Upper lobe of left lung (tissue), 6 donors: ENCODE measurements around the gene SELENOO. TPM values are rescaled to one million over a fixed set of nuclear protein-coding genes. Genes with fewer than 3 reads are reported as not detected.

ENCODE experiments used
- ATAC-seq, 2 donors: fragments of 200-7000 bp; cut with Tn5 transposase; one replicate each; pipeline ENCODE4 v1.9.1; 2022; ENCODE audit warnings: mild to moderate bottlenecking in 2 of 2, moderate library complexity in 2 of 2; ENCODE audit not compliant: low FRiP score in 2 of 2
- DNase-seq, 2 donors: peaks; one replicate each; pipeline ENCODE4 v3.0.0-alpha.2; 2019 to 2020
- H3K27ac ChIP-seq, 4 donors: fragments of 200-600 bp; sonication (generic); one replicate each; pipeline ENCODE4 v1.5.1; 2016 to 2019
- H3K27me3 ChIP-seq, 4 donors: fragments of 200-600 bp; sonication (generic); one replicate each; pipeline ENCODE4 v1.5.1; 2017 to 2019
- H3K36me3 ChIP-seq, 4 donors: fragments of 200-600 bp; sonication (generic); one replicate each; pipeline ENCODE4 v1.5.1; 2016 to 2019
- H3K4me1 ChIP-seq, 4 donors: fragments of 200-600 bp; sonication (generic); one replicate each; pipeline ENCODE4 v1.5.1; 2018 to 2019
- H3K4me3 ChIP-seq, 4 donors: fragments of 200-600 bp; sonication (generic); one replicate each; pipeline ENCODE4 v1.5.1; 2017 to 2019; ENCODE audit warnings: mild to moderate bottlenecking in 2 of 4, moderate library complexity in 1 of 4
- H3K9me3 ChIP-seq, 4 donors: fragments of 200-600 bp; sonication (generic); one replicate each; pipeline ENCODE4 v1.5.1; 2018 to 2019
- CTCF ChIP-seq, 6 experiments: fragments of 450-650 bp in 4 of 6; fragments of 200-600 bp in 2 of 6; sonication (generic) in 2 of 6; IDR thresholded peaks; one replicate each; pipeline ENCODE4 v1.5.1; 2016 to 2019; ENCODE audit warnings: antibody characterized with exemption in 6 of 6
- EP300 ChIP-seq, 4 donors: sonication (generic); formaldehyde crosslinking; IDR thresholded peaks; one replicate each; pipeline ENCODE4 v1.5.1; 2017; ENCODE audit warnings: antibody characterized with exemption in 4 of 4, control low read depth in 2 of 4
- POLR2A ChIP-seq, 4 donors: fragments of 450-650 bp; IDR thresholded peaks; one replicate each; pipeline ENCODE4 v1.5.1; 2016 to 2017; ENCODE audit warnings: antibody characterized with exemption in 4 of 4, mild to moderate bottlenecking in 2 of 4
- POLR2AphosphoS5 ChIP-seq, 2 donors: sonication (generic); formaldehyde crosslinking; IDR thresholded peaks; one replicate each; pipeline ENCODE4 v1.5.1; 2017; ENCODE audit warnings: antibody characterized with exemption in 2 of 2
- WGBS, 2 donors: methylation state at CpG; one replicate each; pipeline ENCODE4 v1.1.5; 2017 to 2018; 5-methylcytosine and 5-hydroxymethylcytosine counted together
- total RNA-seq, 6 donors: library from RNA; depleted of rRNA in 4 of 6; stranded (reverse); fragments of >200 nt in 4 of 6; gene quantifications; one replicate each; pipeline versions ENCODE4 v1.1.0 to v1.2.1, GENCODE V29; 2016 to 2021
- donor health status: DM: no; HTN: no; CAD: no; lungs with moderate emphysema.
- donor health status: DM: no; HTN: yes; CAD: no; lungs with severe emphysema.

SELENOO gene
- total RNA-seq, 6 donors from 2014 or later: 23.1 to 102 (median 28.9) TPM

- 84 to 88% methylated on average over 7 to 22 of the region's 22 CpGs for WGBS, 2 donors
- no peaks in the 10 kb centered on the region for H3K9me3 ChIP-seq
- peaks cover 0 to 8% (median 2%) of the 10 kb centered on the region in 4 donors for H3K36me3 ChIP-seq
- TF ChIP-seq POLR2A (IDR thresholded peaks at IDR 0.05) (no peak), CTCF (IDR thresholded peaks at IDR 0.05) (no peak), EP300 (IDR thresholded peaks at IDR 0.05) (no peak), POLR2AphosphoS5 (IDR thresholded peaks at IDR 0.05) (no peak)
- H3K4me3 ChIP-seq: no peak overlapping the region
- H3K27me3 ChIP-seq: no peaks in the 10 kb centered on the region
- H3K27ac ChIP-seq: no peak overlapping the region
- DNase-seq (peak in 1 of 2 donors; percentile 62), ATAC-seq (no peak)
- H3K4me1 ChIP-seq: peaks cover 22 to 41% (median 24%) of the 10 kb centered on the region in 4 donors
These were observed 52.5 kb downstream of the SELENOO start for GRCh38 chr22:50253046-50253915.

- Histone ChIP-seq H3K4me3 (no peak overlapping the region), H3K36me3 (peaks cover 0 to 8% (median 0%) of the 10 kb centered on the region in 4 donors), H3K4me1 (peaks cover 22 to 34% (median 23%) of the 10 kb centered on the region in 4 donors), H3K27ac (no peak overlapping the region), H3K9me3 (no peaks in the 10 kb centered on the region), H3K27me3 (no peaks in the 10 kb centered on the region)
- WGBS, 2 donors: 77 to 79% methylated on average over 5 to 8 of the region's 8 CpGs
- DNase-seq: peak in 1 of 2 donors; percentile 54
- no peak for ATAC-seq
- TF ChIP-seq CTCF (IDR thresholded peaks at IDR 0.05) (no peak), POLR2AphosphoS5 (IDR thresholded peaks at IDR 0.05) (no peak), POLR2A (IDR thresholded peaks at IDR 0.05) (no peak), EP300 (IDR thresholded peaks at IDR 0.05) (no peak)
These were observed 53.1 kb downstream of the SELENOO start for GRCh38 chr22:50253941-50254340.

GRCh38 chr22:50255099-50255498, 54.3 kb downstream of the SELENOO start:
- no peak for ATAC-seq
- no peak overlapping the region for H3K4me3 ChIP-seq
- WGBS, 2 donors: 86 to 97% methylated on average over 16 to 19 of the region's 19 CpGs

GRCh38 chr22:50255607-50256006, 54.8 kb downstream of the SELENOO start:
- Histone ChIP-seq H3K27ac (no peak overlapping the region), H3K4me3 (no peak overlapping the region), H3K9me3 (no peaks in the 10 kb centered on the region), H3K4me1 (peaks cover 14 to 24% (median 15%) of the 10 kb centered on the region in 4 donors), H3K36me3 (peaks cover 0 to 3% (median 0%) of the 10 kb centered on the region in 4 donors), H3K27me3 (no peaks in the 10 kb centered on the region)
- DNase-seq (peak in 1 of 2 donors; percentile 56), ATAC-seq (no peak)
- TF ChIP-seq CTCF (IDR thresholded peaks at IDR 0.05) (no peak), POLR2AphosphoS5 (IDR thresholded peaks at IDR 0.05) (no peak), POLR2A (IDR thresholded peaks at IDR 0.05) (no peak), EP300 (IDR thresholded peaks at IDR 0.05) (no peak)
- WGBS, 2 donors: 92 to 94% methylated on average over 7 to 17 of the region's 17 CpGs

More at GRCh38 chr22:50255099-50255498, 54.3 kb downstream of the SELENOO start:
- no peak for TF ChIP-seq EP300 (IDR thresholded peaks at IDR 0.05)
- TF ChIP-seq POLR2A (IDR thresholded peaks at IDR 0.05): no peak
- TF ChIP-seq CTCF (IDR thresholded peaks at IDR 0.05): no peak
- no peak for TF ChIP-seq POLR2AphosphoS5 (IDR thresholded peaks at IDR 0.05)
- peaks cover 15 to 24% (median 16%) of the 10 kb centered on the region in 4 donors for H3K4me1 ChIP-seq
- no peak overlapping the region for H3K27ac ChIP-seq
- peak in 1 of 2 donors; percentile 76 for DNase-seq
- peaks cover 0 to 3% (median 0%) of the 10 kb centered on the region in 4 donors for H3K36me3 ChIP-seq
- H3K27me3 ChIP-seq: no peaks in the 10 kb centered on the region
- no peaks in the 10 kb centered on the region for H3K9me3 ChIP-seq
